Bronchial epithelial cell (primary cell): Measurements from ENCODE around the gene DAPK2. TPM values are rescaled to one million over a fixed set of nuclear protein-coding genes. Genes with fewer than 3 reads are reported as not detected.

Source experiments
- DNase-seq: peaks from one replicate; pipeline ENCODE4 v3.0.0-alpha.2; 2010; ENCODE audit warnings: low read depth
- FAIRE-seq: peaks from 2 replicates; lab custom pipeline; 2011; peaks lifted over from hg19 to GRCh38; lab: Jason Lieb, UNC
- H3K27me3 ChIP-seq: 2 replicates; pipeline ENCODE4 v1.5.1; 2011; ENCODE audit warnings: low read length; ENCODE audit not compliant: control insufficient read depth, insufficient read depth
- H3K36me3 ChIP-seq: 2 replicates; pipeline ENCODE4 v1.5.1; 2011; ENCODE audit warnings: low read length; ENCODE audit not compliant: control insufficient read depth, insufficient read depth
- H3K4me3 ChIP-seq: 2 replicates; pipeline ENCODE4 v1.5.1; 2011; ENCODE audit warnings: mild to moderate bottlenecking, low read depth, low read length, control low read depth
- CTCF ChIP-seq: IDR thresholded peaks from 2 replicates; pipeline ENCODE4 v1.5.1; 2011; ENCODE audit warnings: mild to moderate bottlenecking, moderate library complexity, low read length, control low read depth, inconsistent platforms; ENCODE audit not compliant: insufficient read depth, severe bottlenecking
- total RNA-seq: library from RNA; depleted of rRNA; stranded (reverse); fragments of >200 nt; gene quantifications from 2 replicates; pipeline ENCODE4 v1.2.1, GENCODE V29; 2014

DAPK2 gene
- total RNA-seq, 1 donor from 2014 or later: 0.53 TPM

GRCh38 chr15:63864186-63864585, 182.1 kb downstream of the DAPK2 start:
- no peak for TF ChIP-seq CTCF
- H3K4me3 ChIP-seq: no peak overlapping the region
- DNase-seq (no peak), FAIRE-seq (no peak)
- H3K27me3 ChIP-seq: no peaks in the 10 kb centered on the region
- no peaks in the 10 kb centered on the region for H3K36me3 ChIP-seq

GRCh38 chr15:63861946-63862517, 184.3 kb downstream of the DAPK2 start:
- TF ChIP-seq CTCF: no peak
- DNase-seq (no peak), FAIRE-seq (no peak)
- Histone ChIP-seq H3K36me3 (no peaks in the 10 kb centered on the region), H3K4me3 (no peak overlapping the region), H3K27me3 (no peaks in the 10 kb centered on the region)

GRCh38 chr15:63860555-63860954, 185.7 kb downstream of the DAPK2 start:
- TF ChIP-seq CTCF: no peak
- FAIRE-seq (no peak), DNase-seq (no peak)
- Histone ChIP-seq H3K27me3 (no peaks in the 10 kb centered on the region), H3K4me3 (no peak overlapping the region), H3K36me3 (no peaks in the 10 kb centered on the region)

GRCh38 chr15:63860155-63860554, 186.1 kb downstream of the DAPK2 start:
- no peak overlapping the region for H3K4me3 ChIP-seq
- no peak for DNase-seq
- no peak for FAIRE-seq
- H3K27me3 ChIP-seq: no peaks in the 10 kb centered on the region
- H3K36me3 ChIP-seq: no peaks in the 10 kb centered on the region
- no peak for TF ChIP-seq CTCF

GRCh38 chr15:63858881-63859280, 187.4 kb downstream of the DAPK2 start:
- DNase-seq: no peak
- no peak for TF ChIP-seq CTCF

GRCh38 chr15:63858448-63858847, 187.8 kb downstream of the DAPK2 start:
- no peak for FAIRE-seq
- TF ChIP-seq CTCF: no peak
- Histone ChIP-seq H3K4me3 (no peak overlapping the region), H3K36me3 (no peaks in the 10 kb centered on the region), H3K27me3 (no peaks in the 10 kb centered on the region)
- no peak for DNase-seq

More at GRCh38 chr15:63858881-63859280, 187.4 kb downstream of the DAPK2 start:
- Histone ChIP-seq H3K27me3 (no peaks in the 10 kb centered on the region), H3K36me3 (no peaks in the 10 kb centered on the region), H3K4me3 (no peak overlapping the region)
- no peak for FAIRE-seq
